MM.1S (cell line): ENCODE data around the gene PPP1R9B.

Source experiments
- DNase-seq: peaks from one replicate; pipeline ENCODE4 v3.0.0-alpha.2; 2015
- H2AFZ ChIP-seq: fragments of 300-600 bp; sonication (generic); 2 replicates; pipeline ENCODE4 v1.6.0; 2016; ENCODE audit warnings: antibody characterized with exemption, low read length
- H3F3A ChIP-seq: fragments of 300-600 bp; sonication (generic); 2 replicates; pipeline ENCODE4 v1.6.1; 2016; ENCODE audit warnings: mild to moderate bottlenecking, antibody characterized with exemption, low read length, moderate library complexity, mixed read lengths; ENCODE audit not compliant: insufficient read depth
- H3K27ac ChIP-seq: fragments of 300-600 bp; sonication (generic); 2 replicates; pipeline ENCODE4 v1.5.1; 2016; ENCODE audit warnings: mild to moderate bottlenecking, low read length
- H3K27me3 ChIP-seq: fragments of 300-600 bp; sonication (generic); replicated peaks from 2 replicates; pipeline ENCODE4 v1.6.0; 2016; ENCODE audit warnings: low read length; ENCODE audit not compliant: insufficient read depth
- H3K36me3 ChIP-seq: fragments of 300-600 bp; sonication (generic); replicated peaks from 2 replicates; pipeline ENCODE4 v1.6.1; 2016; ENCODE audit warnings: mild to moderate bottlenecking, low read length, mixed read lengths; ENCODE audit not compliant: insufficient read depth
- H3K4me1 ChIP-seq: fragments of 300-600 bp; sonication (generic); 2 replicates; pipeline ENCODE4 v1.6.1; 2016; ENCODE audit warnings: low read length, mixed read lengths
- H3K4me2 ChIP-seq: fragments of 300-600 bp; sonication (generic); 2 replicates; pipeline ENCODE4 v1.6.0; 2016; ENCODE audit warnings: low read depth, low read length
- H3K4me3 ChIP-seq: fragments of 300-600 bp; sonication (generic); 2 replicates; pipeline ENCODE4 v1.5.1; 2016; ENCODE audit warnings: low read length, mixed read lengths
- H3K79me2 ChIP-seq: fragments of 300-600 bp; sonication (generic); 2 replicates; pipeline ENCODE4 v1.6.1; 2016; ENCODE audit warnings: mixed run types, low read length, mixed read lengths
- H3K9ac ChIP-seq: fragments of 300-600 bp; sonication (generic); 2 replicates; pipeline ENCODE4 v1.6.1; 2016; ENCODE audit warnings: low read length, mixed read lengths
- H3K9me2 ChIP-seq: fragments of 300-600 bp; sonication (generic); replicated peaks from 2 replicates; pipeline ENCODE4 v1.6.1; 2016; ENCODE audit warnings: mild to moderate bottlenecking, low read length, mixed read lengths; ENCODE audit not compliant: insufficient read depth
- H3K9me3 ChIP-seq: fragments of 300-600 bp; sonication (generic); replicated peaks from 2 replicates; pipeline ENCODE4 v1.6.1; 2016; ENCODE audit warnings: mild to moderate bottlenecking, low read length, mixed read lengths; ENCODE audit not compliant: insufficient read depth
- H4K20me1 ChIP-seq: fragments of 300-600 bp; sonication (generic); 2 replicates; pipeline ENCODE4 v1.6.1; 2016; ENCODE audit warnings: mild to moderate bottlenecking, low read length, moderate library complexity, mixed read lengths; ENCODE audit not compliant: insufficient read depth
- CTCF ChIP-seq: fragments of 300-600 bp; sonication (generic); IDR thresholded peaks from 2 replicates; pipeline ENCODE4 v1.5.1; 2016; ENCODE audit warnings: antibody characterized with exemption, low read length, mixed read lengths
- EZH2 ChIP-seq: fragments of 300-600 bp; sonication (generic); optimal IDR thresholded peaks from 2 replicates; pipeline ENCODE3; 2017; ENCODE audit warnings: low read depth, mild to moderate bottlenecking, antibody characterized with exemption, low read length, mixed read lengths
- EZH2phosphoT487 ChIP-seq: fragments of 300-600 bp; sonication (generic); IDR thresholded peaks from 2 replicates; pipeline ENCODE4 v1.6.1; 2018; ENCODE audit warnings: antibody characterized with exemption, low read length

Gene PPP1R9B

GRCh38 chr17:50161911-50162288 is 11.4 kb upstream of the PPP1R9B start:
- Histone ChIP-seq H3K4me3 (peak overlapping the region; percentile 59), H3K9me3 (no peaks in the 10 kb centered on the region), H3K79me2 (no peaks in the 10 kb centered on the region), H3K27ac (no peak overlapping the region), H3K9ac (no peak overlapping the region), H3K9me2 (no peaks in the 10 kb centered on the region), H3K4me1 (peaks cover 14% of the 10 kb centered on the region), H4K20me1 (no peaks in the 10 kb centered on the region), H3K27me3 (no peaks in the 10 kb centered on the region), H3F3A (no peaks in the 10 kb centered on the region), H3K36me3 (no peaks in the 10 kb centered on the region), H2AFZ (peak overlapping the region; percentile 75), H3K4me2 (peak overlapping the region; percentile 82)
- TF ChIP-seq EZH2, result no peak
- TF ChIP-seq EZH2phosphoT487, result no peak
- no peak for DNase-seq

DNA sequence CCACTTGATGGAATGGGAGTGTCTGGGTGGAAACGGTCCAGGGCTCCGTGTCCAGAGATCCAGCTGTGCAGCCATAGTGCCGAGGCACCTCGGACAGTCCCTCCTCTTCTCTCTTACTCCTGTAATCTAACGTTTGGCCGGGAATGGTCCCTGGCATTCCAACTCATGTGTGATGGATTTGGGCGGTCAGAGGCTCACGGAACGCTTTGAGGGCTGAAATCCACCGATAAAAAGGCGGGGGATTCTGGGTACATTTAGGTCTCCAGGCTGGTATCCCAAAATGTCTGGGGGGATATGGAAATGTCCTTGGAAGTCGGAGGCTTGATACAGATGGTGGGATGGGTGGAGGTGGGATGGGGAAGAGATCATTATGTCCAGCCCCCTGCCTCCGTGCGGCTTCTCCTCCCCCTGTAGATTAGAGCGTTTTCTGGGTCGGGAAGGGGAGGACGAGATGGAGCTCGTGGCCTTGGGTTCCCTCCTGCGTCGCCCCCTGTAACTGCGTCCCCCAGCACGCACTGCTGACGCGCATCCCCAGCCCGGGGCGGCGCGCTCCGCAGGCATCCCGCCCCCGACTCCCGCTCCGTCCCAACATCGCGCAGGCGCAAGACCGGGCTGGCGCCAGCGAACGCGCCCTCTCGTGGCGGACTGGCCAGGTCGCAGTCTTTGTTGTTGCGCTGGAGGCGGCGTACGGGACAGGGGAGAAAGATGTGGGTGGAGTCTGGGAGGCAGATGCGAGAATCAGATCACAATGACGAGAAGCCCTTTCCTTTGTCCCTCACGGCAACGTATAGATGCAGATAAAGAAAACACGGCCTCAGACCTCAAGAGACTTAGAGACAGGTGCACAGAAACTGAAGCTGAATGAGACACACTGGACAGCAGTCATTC is 10.8 kb upstream of the PPP1R9B start:
- peak; percentile 91 for DNase-seq
- TF ChIP-seq EZH2, result no peak
- TF ChIP-seq EZH2phosphoT487, result no peak
- peak; percentile 94 for TF ChIP-seq CTCF
- peaks cover 14% of the 10 kb centered on the region for H3K4me1 ChIP-seq
- no peaks in the 10 kb centered on the region for H3F3A ChIP-seq
- peak overlapping the region; percentile 59 for H3K4me3 ChIP-seq
- H3K9me3 ChIP-seq, result no peaks in the 10 kb centered on the region
- peak overlapping the region; percentile 50 for H3K9ac ChIP-seq
- no peaks in the 10 kb centered on the region for H3K27me3 ChIP-seq
- H2AFZ ChIP-seq, result peak overlapping the region; percentile 75
- H3K9me2 ChIP-seq, result no peaks in the 10 kb centered on the region
- peak overlapping the region; percentile 82 for H3K4me2 ChIP-seq
- no peaks in the 10 kb centered on the region for H3K79me2 ChIP-seq
- no peak overlapping the region for H3K27ac ChIP-seq
- no peaks in the 10 kb centered on the region for H4K20me1 ChIP-seq
- no peaks in the 10 kb centered on the region for H3K36me3 ChIP-seq

DNA sequence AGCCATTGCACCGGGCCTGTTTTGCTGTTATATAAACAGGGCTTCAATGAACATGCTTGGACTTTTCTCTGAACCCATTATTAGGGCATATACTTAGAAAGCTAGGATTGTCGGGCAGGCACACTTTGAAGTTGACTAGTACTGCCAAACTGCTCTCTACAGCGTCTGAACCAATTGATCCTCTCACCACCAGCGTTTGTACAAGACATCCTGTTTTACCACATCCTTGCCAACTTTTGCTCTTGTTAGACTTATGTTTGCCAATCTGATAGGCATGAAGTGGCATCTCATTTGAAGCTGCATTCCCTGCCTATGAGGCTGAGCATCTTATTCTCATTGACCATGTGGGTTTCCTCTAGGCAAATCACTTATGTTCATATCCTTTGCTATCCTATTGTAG is 7.4 kb upstream of the PPP1R9B start:
- H3K27me3 ChIP-seq, result no peaks in the 10 kb centered on the region
- H3K4me3 ChIP-seq, result no peak overlapping the region
- no peak for DNase-seq
- H3K36me3 ChIP-seq, result no peaks in the 10 kb centered on the region
- H3K9me2 ChIP-seq, result no peaks in the 10 kb centered on the region
- H3K4me2 ChIP-seq, result no peak overlapping the region
- H3F3A ChIP-seq, result peaks cover 29% of the 10 kb centered on the region
- H3K4me1 ChIP-seq, result peaks cover 28% of the 10 kb centered on the region
- H2AFZ ChIP-seq, result no peak overlapping the region
- H3K27ac ChIP-seq, result no peak overlapping the region
- no peaks in the 10 kb centered on the region for H3K9me3 ChIP-seq
- no peak for TF ChIP-seq EZH2phosphoT487
- H4K20me1 ChIP-seq, result no peaks in the 10 kb centered on the region
- H3K9ac ChIP-seq, result no peak overlapping the region
- H3K79me2 ChIP-seq, result no peaks in the 10 kb centered on the region

GRCh38 chr17:50155115-50155819 is 4.8 kb upstream of the PPP1R9B start:
- H3K9ac ChIP-seq, result peak overlapping the region; percentile 38
- peak overlapping the region; percentile 27 for H2AFZ ChIP-seq
- H3K4me2 ChIP-seq, result peak overlapping the region; percentile 72
- H3K4me1 ChIP-seq, result peaks cover 33% of the 10 kb centered on the region
- peak; percentile 58 for DNase-seq
- H3K4me3 ChIP-seq, result peak overlapping the region; percentile 25
- no peaks in the 10 kb centered on the region for H4K20me1 ChIP-seq
- peaks cover 42% of the 10 kb centered on the region for H3F3A ChIP-seq
- H3K27me3 ChIP-seq, result no peaks in the 10 kb centered on the region
- peak overlapping the region; percentile 84 for H3K27ac ChIP-seq
- peaks cover 4% of the 10 kb centered on the region for H3K79me2 ChIP-seq
- H3K36me3 ChIP-seq, result no peaks in the 10 kb centered on the region
- no peaks in the 10 kb centered on the region for H3K9me3 ChIP-seq
- no peak for TF ChIP-seq EZH2
- TF ChIP-seq CTCF, result no peak
- TF ChIP-seq EZH2phosphoT487, result no peak
- H3K9me2 ChIP-seq, result no peaks in the 10 kb centered on the region
